GM18519 (cell line): ENCODE results near the gene KRT2.

Source experiments
- ATAC-seq: cut with Tn5 transposase; IDR thresholded peaks from one replicate; pipeline ENCODE4 v1.9.1; 2021; ENCODE audit warnings: mild to moderate bottlenecking, moderate library complexity; ENCODE audit not compliant: unreplicated experiment, low FRiP score

Gene KRT2

GRCh38 chr12:52622349-52622748 is 29.7 kb downstream of the KRT2 start:
- no peak for ATAC-seq

GRCh38 chr12:52618866-52619265 is 33.1 kb downstream of the KRT2 start:
- no peak for ATAC-seq

- ATAC-seq = no peak
Measured at GRCh38 chr12:52618216-52618615, 33.8 kb downstream of the KRT2 start, which contains the start of gene KRT73. KRT73 (minus strand) TSS chr12:52618559; CDS start chr12:52618524, 35 bp downstream.

- ATAC-seq = no peak
Measured at GRCh38 chr12:52617403-52617785, 34.6 kb downstream of the KRT2 start.

- no peak for ATAC-seq
Measured at GRCh38 chr12:52616680-52617402, 35.2 kb downstream of the KRT2 start.

GRCh38 chr12:52615912-52616311 is 36.1 kb downstream of the KRT2 start:
- ATAC-seq = no peak

- no peak for ATAC-seq
Measured at GRCh38 chr12:52615208-52615868, 36.7 kb downstream of the KRT2 start.

GRCh38 chr12:52614381-52615207 is 37.4 kb downstream of the KRT2 start:
- no peak for ATAC-seq

- no peak for ATAC-seq
Measured at GRCh38 chr12:52613384-52614030, 38.5 kb downstream of the KRT2 start.

GRCh38 chr12:52612431-52613383 is 39.3 kb downstream of the KRT2 start:
- no peak for ATAC-seq

- no peak for ATAC-seq
Measured at GRCh38 chr12:52611080-52611468, 40.9 kb downstream of the KRT2 start.

GRCh38 chr12:52608826-52609630 is 43.0 kb downstream of the KRT2 start:
- ATAC-seq = no peak

GRCh38 chr12:52608161-52608560 is 43.9 kb downstream of the KRT2 start:
- no peak for ATAC-seq

- ATAC-seq = no peak
Measured at GRCh38 chr12:52607314-52607713, 44.7 kb downstream of the KRT2 start.

- no peak for ATAC-seq
Measured at GRCh38 chr12:52606581-52607218, 45.3 kb downstream of the KRT2 start.

- ATAC-seq = no peak
Measured at GRCh38 chr12:52606096-52606495, 45.9 kb downstream of the KRT2 start.

- ATAC-seq = no peak
Measured at GRCh38 chr12:52605542-52605941, 46.5 kb downstream of the KRT2 start.

- ATAC-seq = no peak
Measured at GRCh38 chr12:52604859-52605258, 47.2 kb downstream of the KRT2 start.
